ENCODE measurements around the gene MT1M.
"Not testable (repeated sequence)": the region's sequence is repeated elsewhere in the genome, so short reads cannot be mapped to it uniquely, and the experiment has no call there.

MT1M gene

GRCh38 chr16:56632156-56632847, at the start of gene MT1M:
MT1M (plus strand) TSS chr16:56632659; CDS start chr16:56632732, 73 bp downstream.
- no peak for DNase-seq (ENCODE audit: low spot score)

GRCh38 chr16:56582911-56583310, 49.5 kb upstream of the MT1M start:
- DNase-seq (ENCODE audit: low spot score), result not testable (repeated sequence)

GRCh38 chr16:56583351-56584168, 48.9 kb upstream of the MT1M start:
- no peak for DNase-seq (ENCODE audit: low spot score)

- DNase-seq (ENCODE audit: low spot score), result no peak
These were observed 48.2 kb upstream of the MT1M start for GRCh38 chr16:56584276-56584675.

- no peak for DNase-seq (ENCODE audit: low spot score)
These were observed 43.7 kb upstream of the MT1M start for GRCh38 chr16:56588781-56589140.

GRCh38 chr16:56589141-56590039, 43.1 kb upstream of the MT1M start, which contains the start of gene MT3:
MT3 (plus strand) TSS chr16:56589528; CDS start chr16:56589591, 63 bp downstream.
- DNase-seq (ENCODE audit: low spot score), result no peak

- DNase-seq (ENCODE audit: low spot score), result no peak
These were observed 40.9 kb upstream of the MT1M start for GRCh38 chr16:56591377-56592060.

- DNase-seq (ENCODE audit: low spot score), result no peak
These were observed 38.7 kb upstream of the MT1M start for GRCh38 chr16:56593573-56594291.

- DNase-seq (ENCODE audit: low spot score), result no peak
These were observed 38.2 kb upstream of the MT1M start for GRCh38 chr16:56594292-56594619.

GRCh38 chr16:56600398-56600999, 32.0 kb upstream of the MT1M start:
- peak; percentile 88 for DNase-seq (ENCODE audit: low spot score)

GRCh38 chr16:56601325-56601724, 31.1 kb upstream of the MT1M start:
- DNase-seq (ENCODE audit: low spot score), result no peak

- DNase-seq (ENCODE audit: low spot score), result peak; percentile 66
These were observed 28.9 kb upstream of the MT1M start for GRCh38 chr16:56603589-56603988.

- DNase-seq (ENCODE audit: low spot score), result no peak
These were observed 27.5 kb upstream of the MT1M start for GRCh38 chr16:56604966-56605365.

- DNase-seq (ENCODE audit: low spot score), result no peak
These were observed 27.0 kb upstream of the MT1M start for GRCh38 chr16:56605475-56605874.

GRCh38 chr16:56606071-56606475, 26.4 kb upstream of the MT1M start:
- peak; percentile 91 for DNase-seq (ENCODE audit: low spot score)

- peak; percentile 96 for DNase-seq (ENCODE audit: low spot score)
These were observed 25.9 kb upstream of the MT1M start for GRCh38 chr16:56606476-56607108.

GRCh38 chr16:56607109-56607618, 25.3 kb upstream of the MT1M start:
- peak; percentile 100 for DNase-seq (ENCODE audit: low spot score)

- no peak for DNase-seq (ENCODE audit: low spot score)
These were observed 24.8 kb upstream of the MT1M start for GRCh38 chr16:56607675-56608042.

- peak; percentile 98 for DNase-seq (ENCODE audit: low spot score)
These were observed 24.2 kb upstream of the MT1M start, which contains the start of gene MT2A for GRCh38 chr16:56608043-56608875. MT2A (plus strand) TSS chr16:56608584; CDS start chr16:56608656, 72 bp downstream.

All from RKO (cell line).